ENCODE results near the gene OCRL. TPM values are rescaled to one million over a fixed set of nuclear protein-coding genes. Genes with fewer than 3 reads are reported as not detected.

OCRL gene
- total and polyA plus RNA-seq, 2 of the 13 experiments (the other 11 are each of a cell fraction or from before 2014, with no cell fraction given): 13.4 to 32.0 TPM

DNA sequence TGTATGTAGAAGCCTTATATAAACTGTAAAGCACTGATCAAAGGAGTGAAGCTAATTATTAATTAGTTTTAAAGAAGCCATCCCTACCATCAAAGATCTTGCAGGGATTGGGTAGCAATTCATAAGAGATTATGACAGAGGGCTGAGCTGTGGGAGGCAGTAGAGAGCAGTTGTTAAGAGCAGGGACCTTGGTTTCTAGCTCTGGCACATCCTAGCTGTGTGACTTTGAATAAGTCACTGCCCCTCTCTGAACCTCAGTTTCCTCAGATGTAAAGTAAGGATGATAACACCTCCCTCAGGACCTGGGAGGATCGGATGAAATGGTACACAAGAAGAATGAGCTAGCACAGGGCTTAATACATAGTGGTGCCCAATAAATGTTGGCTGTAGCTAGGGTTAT, 69.3 kb downstream of the OCRL start:
- no peak overlapping the region for H2AFZ ChIP-seq (ENCODE audit: low read length)
- no peaks in the 10 kb centered on the region for H3K36me3 ChIP-seq (replicated peaks in 1 of 2; ENCODE audit: control insufficient read depth in 1 of 2, insufficient read depth in 2 of 2, low read length in 2 of 2)
- ChIA-PET POLR2A (no interaction called here), CTCF (ENCODE audit: low intra/inter-chr PET ratio, low total read pairs) (interaction anchor here (1.7 kb wide), 1 partner anchor 117 kb away, joined by 6 read pairs; no protein-coding TSS in a partner anchor)
- no peaks in the 10 kb centered on the region for H3K27me3 ChIP-seq (ENCODE audit: control insufficient read depth in 1 of 2, insufficient read depth in 2 of 2, low read length in 2 of 2)
- H4K20me1 ChIP-seq (ENCODE audit: insufficient read depth, low read length): no peaks in the 10 kb centered on the region
- DNase-seq (ENCODE audit: low spot score) (no peak), ATAC-seq (no peak), FAIRE-seq (no peak)
- no peak overlapping the region for H3K27ac ChIP-seq (ENCODE audit: extremely low read length, insufficient read depth, low read length)
- WGBS (ENCODE audit: low lambda C conversion rate): 63% methylated on average over 1 of the region's 1 CpG
- intact Hi-C loops (cut with micrococcal nuclease; ENCODE audit: unreplicated experiment): no loop called here
- H3K4me1 ChIP-seq (ENCODE audit: insufficient read depth, low read length): 0 out of 2 replicates have a peak, but pooled peaks cover 4% of the 10 kb centered on the region
- no peak overlapping the region for H3K4me2 ChIP-seq (ENCODE audit: low read depth, low read length)
- in situ Hi-C loops (cut with HindIII; ENCODE audit: extremely low pct_ligation_motif_present, low pct_unique_long_range_greater_than_20kb): loop anchor here (5.0 to 25.0 kb wide), 2 partner anchors 118 to 453 kb away; no protein-coding TSS in a partner anchor
- H3K4me3 ChIP-seq (replicated peaks in 1 of 3; ENCODE audit: insufficient read depth in 1 of 3, low read depth in 2 of 3, low read length in 3 of 3): no peak overlapping the region
- TF ChIP-seq STAG1 (CRISPR knock-in tag; IDR thresholded peaks at IDR 0.05) (0 out of 2 replicates have a peak, but pooled peaks have one; percentile 4), ZNF768 (CRISPR knock-in tag; IDR thresholded peaks at IDR 0.05) (peak; percentile 46; the same call in 1 of the 2 replicates), ELF3 (CRISPR knock-in tag; IDR thresholded peaks at IDR 0.05) (no peak), BRD4 (CRISPR knock-in tag; IDR thresholded peaks at IDR 0.05) (no peak), RBM22 (optimal IDR thresholded peaks at IDR 0.05; ENCODE audit: low read length) (no peak), ZNF260 (CRISPR knock-in tag; IDR thresholded peaks at IDR 0.05; ENCODE audit: borderline replicate concordance, low read depth) (no peak), ZNF121 (CRISPR knock-in tag; IDR thresholded peaks at IDR 0.05) (no peak)
- TF ChIP-seq, protein P1, sequence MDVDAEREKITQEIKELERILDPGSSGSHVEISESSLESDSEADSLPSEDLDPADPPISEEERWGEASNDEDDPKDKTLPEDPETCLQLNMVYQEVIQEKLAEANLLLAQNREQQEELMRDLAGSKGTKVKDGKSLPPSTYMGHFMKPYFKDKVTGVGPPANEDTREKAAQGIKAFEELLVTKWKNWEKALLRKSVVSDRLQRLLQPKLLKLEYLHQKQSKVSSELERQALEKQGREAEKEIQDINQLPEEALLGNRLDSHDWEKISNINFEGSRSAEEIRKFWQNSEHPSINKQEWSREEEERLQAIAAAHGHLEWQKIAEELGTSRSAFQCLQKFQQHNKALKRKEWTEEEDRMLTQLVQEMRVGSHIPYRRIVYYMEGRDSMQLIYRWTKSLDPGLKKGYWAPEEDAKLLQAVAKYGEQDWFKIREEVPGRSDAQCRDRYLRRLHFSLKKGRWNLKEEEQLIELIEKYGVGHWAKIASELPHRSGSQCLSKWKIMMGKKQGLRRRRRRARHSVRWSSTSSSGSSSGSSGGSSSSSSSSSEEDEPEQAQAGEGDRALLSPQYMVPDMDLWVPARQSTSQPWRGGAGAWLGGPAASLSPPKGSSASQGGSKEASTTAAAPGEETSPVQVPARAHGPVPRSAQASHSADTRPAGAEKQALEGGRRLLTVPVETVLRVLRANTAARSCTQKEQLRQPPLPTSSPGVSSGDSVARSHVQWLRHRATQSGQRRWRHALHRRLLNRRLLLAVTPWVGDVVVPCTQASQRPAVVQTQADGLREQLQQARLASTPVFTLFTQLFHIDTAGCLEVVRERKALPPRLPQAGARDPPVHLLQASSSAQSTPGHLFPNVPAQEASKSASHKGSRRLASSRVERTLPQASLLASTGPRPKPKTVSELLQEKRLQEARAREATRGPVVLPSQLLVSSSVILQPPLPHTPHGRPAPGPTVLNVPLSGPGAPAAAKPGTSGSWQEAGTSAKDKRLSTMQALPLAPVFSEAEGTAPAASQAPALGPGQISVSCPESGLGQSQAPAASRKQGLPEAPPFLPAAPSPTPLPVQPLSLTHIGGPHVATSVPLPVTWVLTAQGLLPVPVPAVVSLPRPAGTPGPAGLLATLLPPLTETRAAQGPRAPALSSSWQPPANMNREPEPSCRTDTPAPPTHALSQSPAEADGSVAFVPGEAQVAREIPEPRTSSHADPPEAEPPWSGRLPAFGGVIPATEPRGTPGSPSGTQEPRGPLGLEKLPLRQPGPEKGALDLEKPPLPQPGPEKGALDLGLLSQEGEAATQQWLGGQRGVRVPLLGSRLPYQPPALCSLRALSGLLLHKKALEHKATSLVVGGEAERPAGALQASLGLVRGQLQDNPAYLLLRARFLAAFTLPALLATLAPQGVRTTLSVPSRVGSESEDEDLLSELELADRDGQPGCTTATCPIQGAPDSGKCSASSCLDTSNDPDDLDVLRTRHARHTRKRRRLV (CRISPR knock-in tag; IDR thresholded peaks at IDR 0.05): no peak
- TF ChIP-seq, protein P2, sequence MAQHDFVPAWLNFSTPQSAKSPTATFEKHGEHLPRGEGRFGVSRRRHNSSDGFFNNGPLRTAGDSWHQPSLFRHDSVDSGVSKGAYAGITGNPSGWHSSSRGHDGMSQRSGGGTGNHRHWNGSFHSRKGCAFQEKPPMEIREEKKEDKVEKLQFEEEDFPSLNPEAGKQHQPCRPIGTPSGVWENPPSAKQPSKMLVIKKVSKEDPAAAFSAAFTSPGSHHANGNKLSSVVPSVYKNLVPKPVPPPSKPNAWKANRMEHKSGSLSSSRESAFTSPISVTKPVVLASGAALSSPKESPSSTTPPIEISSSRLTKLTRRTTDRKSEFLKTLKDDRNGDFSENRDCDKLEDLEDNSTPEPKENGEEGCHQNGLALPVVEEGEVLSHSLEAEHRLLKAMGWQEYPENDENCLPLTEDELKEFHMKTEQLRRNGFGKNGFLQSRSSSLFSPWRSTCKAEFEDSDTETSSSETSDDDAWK (CRISPR knock-in tag; IDR thresholded peaks at IDR 0.05): no peak
- TF ChIP-seq, protein P3, sequence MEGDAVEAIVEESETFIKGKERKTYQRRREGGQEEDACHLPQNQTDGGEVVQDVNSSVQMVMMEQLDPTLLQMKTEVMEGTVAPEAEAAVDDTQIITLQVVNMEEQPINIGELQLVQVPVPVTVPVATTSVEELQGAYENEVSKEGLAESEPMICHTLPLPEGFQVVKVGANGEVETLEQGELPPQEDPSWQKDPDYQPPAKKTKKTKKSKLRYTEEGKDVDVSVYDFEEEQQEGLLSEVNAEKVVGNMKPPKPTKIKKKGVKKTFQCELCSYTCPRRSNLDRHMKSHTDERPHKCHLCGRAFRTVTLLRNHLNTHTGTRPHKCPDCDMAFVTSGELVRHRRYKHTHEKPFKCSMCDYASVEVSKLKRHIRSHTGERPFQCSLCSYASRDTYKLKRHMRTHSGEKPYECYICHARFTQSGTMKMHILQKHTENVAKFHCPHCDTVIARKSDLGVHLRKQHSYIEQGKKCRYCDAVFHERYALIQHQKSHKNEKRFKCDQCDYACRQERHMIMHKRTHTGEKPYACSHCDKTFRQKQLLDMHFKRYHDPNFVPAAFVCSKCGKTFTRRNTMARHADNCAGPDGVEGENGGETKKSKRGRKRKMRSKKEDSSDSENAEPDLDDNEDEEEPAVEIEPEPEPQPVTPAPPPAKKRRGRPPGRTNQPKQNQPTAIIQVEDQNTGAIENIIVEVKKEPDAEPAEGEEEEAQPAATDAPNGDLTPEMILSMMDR (CRISPR knock-in tag; IDR thresholded peaks at IDR 0.05): 0 out of 2 replicates have a peak, but pooled peaks have one; percentile 10
- TF ChIP-seq, protein P4, sequence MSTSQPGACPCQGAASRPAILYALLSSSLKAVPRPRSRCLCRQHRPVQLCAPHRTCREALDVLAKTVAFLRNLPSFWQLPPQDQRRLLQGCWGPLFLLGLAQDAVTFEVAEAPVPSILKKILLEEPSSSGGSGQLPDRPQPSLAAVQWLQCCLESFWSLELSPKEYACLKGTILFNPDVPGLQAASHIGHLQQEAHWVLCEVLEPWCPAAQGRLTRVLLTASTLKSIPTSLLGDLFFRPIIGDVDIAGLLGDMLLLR (CRISPR knock-in tag; IDR thresholded peaks at IDR 0.05): no peak
- H3K9ac ChIP-seq (ENCODE audit: insufficient read depth, low read depth, low read length): no peak overlapping the region
- BruUV-seq (replicated peaks): no TSS peak
- H3K79me2 ChIP-seq (ENCODE audit: insufficient read depth, low read length): no peaks in the 10 kb centered on the region
- H3K9me3 ChIP-seq (ENCODE audit: low read length): no peaks in the 10 kb centered on the region

Data from HepG2 (cell line).